WTC11 (cell line): Measurements from ENCODE around the gene NCKAP5. TPM values are rescaled to one million over a fixed set of nuclear protein-coding genes. Genes with fewer than 3 reads are reported as not detected.

Experiments used
- ATAC-seq: fragments of 200-7000 bp; cut with Tn5 transposase; 2 replicates; pipeline ENCODE4 v1.10.0; 2021; ENCODE audit warnings: mild to moderate bottlenecking, moderate library complexity
- CTCF ChIA-PET: fragments of 300-600 bp; sonication (Branson Sonifier 250); formaldehyde crosslinking; loops from one replicate; lab custom pipeline; 2021; ENCODE audit warnings: antibody characterized with exemption; lab: Charles Lee
- POLR2A ChIA-PET: fragments of 350-600 bp; sonication (Branson Sonifier 250); formaldehyde crosslinking; loops from one replicate; lab custom pipeline; 2021; ENCODE audit warnings: antibody characterized with exemption; lab: Charles Lee
- DNase-seq: peaks from one replicate; pipeline ENCODE4 v3.0.0; 2021; ENCODE audit warnings: low spot score
- H3K27ac Mint-ChIP-seq: 2 replicates; pipeline ENCODE4 v1.8.0; 2021; ENCODE audit warnings: mixed read lengths
- H3K27me3 Mint-ChIP-seq: 2 replicates; pipeline ENCODE4 v1.8.0; 2021; ENCODE audit warnings: low read depth, mild to moderate bottlenecking, moderate library complexity, mixed read lengths
- H3K36me3 Mint-ChIP-seq: 2 replicates; pipeline ENCODE4 v1.8.0; 2021; ENCODE audit warnings: mixed read lengths
- H3K4me1 Mint-ChIP-seq: 2 replicates; pipeline ENCODE4 v1.8.0; 2022; ENCODE audit warnings: mixed read lengths
- H3K4me3 Mint-ChIP-seq: 2 replicates; pipeline ENCODE4 v1.8.0; 2021; ENCODE audit warnings: mild to moderate bottlenecking, moderate library complexity, mixed read lengths
- H3K9me3 Mint-ChIP-seq: 2 replicates; pipeline ENCODE4 v1.8.0; 2021; ENCODE audit warnings: mixed read lengths
- GRHL2 ChIP-seq: fragments of 250-450 bp; sonication (Bioruptor Pico); IDR thresholded peaks from 2 replicates; pipeline ENCODE4 v1.8.0; 2022; ENCODE audit warnings: mild to moderate bottlenecking, moderate library complexity; ENCODE audit not compliant: insufficient replicate concordance, severe bottlenecking
- HMGA2 ChIP-seq: fragments of 250-450 bp; sonication (Bioruptor Pico); IDR thresholded peaks from 2 replicates; pipeline ENCODE4 v1.4.0; 2021; ENCODE audit warnings: mild to moderate bottlenecking, moderate library complexity
- IRF2 ChIP-seq: sonication (generic); formaldehyde crosslinking; IDR thresholded peaks from 2 replicates; pipeline ENCODE4 v1.8.0; 2022; ENCODE audit warnings: low read depth, missing genetic modification reagents, borderline replicate concordance
- MXD4 ChIP-seq: fragments of 250-450 bp; sonication (Bioruptor Pico); IDR thresholded peaks from 2 replicates; pipeline ENCODE4 v1.8.0; 2021; ENCODE audit warnings: mild to moderate bottlenecking, moderate library complexity, borderline replicate concordance
- NFYB ChIP-seq: sonication (generic); formaldehyde crosslinking; conservative IDR thresholded peaks from 2 replicates; pipeline ENCODE4 v1.8.0; 2022; ENCODE audit warnings: low read depth, missing genetic modification reagents
- RORB ChIP-seq: fragments of 250-450 bp; sonication (Bioruptor Pico); IDR thresholded peaks from 2 replicates; pipeline ENCODE4 v1.9.0; 2021; ENCODE audit warnings: mild to moderate bottlenecking
- SMAD4 ChIP-seq: sonication (generic); formaldehyde crosslinking; IDR thresholded peaks from 2 replicates; pipeline ENCODE4 v1.8.0; 2022; ENCODE audit warnings: mild to moderate bottlenecking, missing genetic modification reagents
- SP1 ChIP-seq: sonication (generic); formaldehyde crosslinking; conservative IDR thresholded peaks from 2 replicates; pipeline ENCODE4 v1.8.1; 2022; ENCODE audit warnings: missing genetic modification reagents
- TCF7 ChIP-seq: sonication (generic); formaldehyde crosslinking; IDR thresholded peaks from 2 replicates; pipeline ENCODE4 v1.8.0; 2022; ENCODE audit warnings: mild to moderate bottlenecking, low read depth, missing genetic modification reagents, moderate library complexity
- TEAD4 ChIP-seq: sonication (generic); formaldehyde crosslinking; IDR thresholded peaks from 2 replicates; pipeline ENCODE4 v1.8.0; 2022; ENCODE audit warnings: mild to moderate bottlenecking, missing genetic modification reagents
- TP53 ChIP-seq: sonication (generic); formaldehyde crosslinking; IDR thresholded peaks from 2 replicates; pipeline ENCODE4 v1.8.1; 2023; ENCODE audit warnings: mild to moderate bottlenecking, missing genetic modification reagents
- ZBTB21 ChIP-seq: sonication (generic); formaldehyde crosslinking; IDR thresholded peaks from 2 replicates; pipeline ENCODE4 v1.8.1; 2023; ENCODE audit warnings: mild to moderate bottlenecking, missing genetic modification reagents, borderline replicate concordance
- ZNF396 ChIP-seq: fragments of 250-450 bp; sonication (Bioruptor Pico); IDR thresholded peaks from 2 replicates; pipeline ENCODE4 v1.8.0; 2021; ENCODE audit warnings: mild to moderate bottlenecking, moderate library complexity, borderline replicate concordance
- total RNA-seq: library from RNA; stranded (reverse); gene quantifications from 3 replicates; pipeline ENCODE4 v1.2.3, GENCODE V29; 2021
- TF ChIP-seq, protein P1 (sequence below): sonication (generic); formaldehyde crosslinking; IDR thresholded peaks from 2 replicates; pipeline ENCODE4 v1.8.1; 2023; ENCODE audit warnings: mild to moderate bottlenecking, missing genetic modification reagents, moderate library complexity
- TF ChIP-seq, protein P2 (sequence below): sonication (generic); formaldehyde crosslinking; IDR thresholded peaks from 2 replicates; pipeline ENCODE4 v1.8.0; 2022; ENCODE audit warnings: mild to moderate bottlenecking, missing genetic modification reagents
- TF ChIP-seq, protein P3 (sequence below): sonication (generic); formaldehyde crosslinking; IDR thresholded peaks from 2 replicates; pipeline ENCODE4 v1.8.1; 2022; ENCODE audit warnings: mild to moderate bottlenecking, moderate library complexity, missing genetic modification reagents
- TF ChIP-seq, protein P4 (sequence below): sonication (generic); formaldehyde crosslinking; IDR thresholded peaks from 2 replicates; pipeline ENCODE4 v1.8.1; 2023; ENCODE audit warnings: mild to moderate bottlenecking, missing genetic modification reagents
- TF ChIP-seq, protein P5 (sequence below): sonication (generic); formaldehyde crosslinking; IDR thresholded peaks from 2 replicates; pipeline ENCODE4 v1.8.1; 2023; ENCODE audit warnings: mild to moderate bottlenecking, moderate library complexity, missing genetic modification reagents
- TF ChIP-seq, protein P6 (sequence below): sonication (generic); formaldehyde crosslinking; IDR thresholded peaks from 2 replicates; pipeline ENCODE4 v1.8.0; 2023; ENCODE audit warnings: mild to moderate bottlenecking, missing genetic modification reagents
- TF ChIP-seq, protein P7 (sequence below): sonication (generic); formaldehyde crosslinking; IDR thresholded peaks from 2 replicates; pipeline ENCODE4 v1.8.1; 2022; ENCODE audit warnings: missing genetic modification reagents, borderline replicate concordance
- TF ChIP-seq, protein P8 (sequence below): fragments of 250-450 bp; sonication (Bioruptor Pico); IDR thresholded peaks from 2 replicates; pipeline ENCODE4 v1.9.0; 2021; ENCODE audit warnings: moderate library complexity, mild to moderate bottlenecking, inconsistent platforms, borderline replicate concordance
- TF ChIP-seq, protein P9 (sequence below): fragments of 250-450 bp; sonication (Bioruptor Pico); IDR thresholded peaks from 2 replicates; pipeline ENCODE4 v1.9.0; 2021; ENCODE audit warnings: mild to moderate bottlenecking

Gene NCKAP5
- total RNA-seq, 1 experiment from 2014 or later: 0.55 TPM

DNA sequence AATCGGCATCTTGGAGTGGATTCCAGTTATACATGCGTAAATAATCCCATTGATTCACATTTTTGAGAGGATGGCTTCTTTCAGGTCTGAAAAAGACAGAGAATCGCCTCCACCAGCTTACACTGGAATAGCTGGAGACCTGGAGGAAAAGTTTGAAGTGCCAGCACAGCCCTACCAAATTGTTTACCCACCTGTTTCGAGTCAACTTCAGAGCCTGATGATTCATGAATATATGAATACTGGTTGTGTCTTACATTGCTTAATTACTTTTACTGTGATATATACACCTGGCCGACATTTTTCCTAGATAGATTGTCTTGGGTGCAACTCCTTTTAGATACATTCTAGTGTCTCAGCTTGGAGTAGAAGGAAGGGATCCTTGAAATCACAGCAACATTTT is 335 bp upstream of the NCKAP5 start:
- no peaks in the 10 kb centered on the region for H3K27me3 Mint-ChIP-seq
- H3K36me3 Mint-ChIP-seq: no peaks in the 10 kb centered on the region
- TF ChIP-seq IRF2 (CRISPR knock-in tag) (no peak), TP53 (no peak), TCF7 (no peak), SMAD4 (no peak), ZNF396 (CRISPR knock-in tag) (no peak), MXD4 (CRISPR knock-in tag) (no peak), HMGA2 (no peak), SP1 (CRISPR knock-in tag) (no peak), TEAD4 (no peak)
- TF ChIP-seq, protein P1, sequence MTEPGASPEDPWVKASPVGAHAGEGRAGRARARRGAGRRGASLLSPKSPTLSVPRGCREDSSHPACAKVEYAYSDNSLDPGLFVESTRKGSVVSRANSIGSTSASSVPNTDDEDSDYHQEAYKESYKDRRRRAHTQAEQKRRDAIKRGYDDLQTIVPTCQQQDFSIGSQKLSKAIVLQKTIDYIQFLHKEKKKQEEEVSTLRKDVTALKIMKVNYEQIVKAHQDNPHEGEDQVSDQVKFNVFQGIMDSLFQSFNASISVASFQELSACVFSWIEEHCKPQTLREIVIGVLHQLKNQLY (CRISPR knock-in tag): no peak
- TF ChIP-seq, protein P2, sequence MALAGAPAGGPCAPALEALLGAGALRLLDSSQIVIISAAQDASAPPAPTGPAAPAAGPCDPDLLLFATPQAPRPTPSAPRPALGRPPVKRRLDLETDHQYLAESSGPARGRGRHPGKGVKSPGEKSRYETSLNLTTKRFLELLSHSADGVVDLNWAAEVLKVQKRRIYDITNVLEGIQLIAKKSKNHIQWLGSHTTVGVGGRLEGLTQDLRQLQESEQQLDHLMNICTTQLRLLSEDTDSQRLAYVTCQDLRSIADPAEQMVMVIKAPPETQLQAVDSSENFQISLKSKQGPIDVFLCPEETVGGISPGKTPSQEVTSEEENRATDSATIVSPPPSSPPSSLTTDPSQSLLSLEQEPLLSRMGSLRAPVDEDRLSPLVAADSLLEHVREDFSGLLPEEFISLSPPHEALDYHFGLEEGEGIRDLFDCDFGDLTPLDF (CRISPR knock-in tag): no peak
- TF ChIP-seq, protein P3, sequence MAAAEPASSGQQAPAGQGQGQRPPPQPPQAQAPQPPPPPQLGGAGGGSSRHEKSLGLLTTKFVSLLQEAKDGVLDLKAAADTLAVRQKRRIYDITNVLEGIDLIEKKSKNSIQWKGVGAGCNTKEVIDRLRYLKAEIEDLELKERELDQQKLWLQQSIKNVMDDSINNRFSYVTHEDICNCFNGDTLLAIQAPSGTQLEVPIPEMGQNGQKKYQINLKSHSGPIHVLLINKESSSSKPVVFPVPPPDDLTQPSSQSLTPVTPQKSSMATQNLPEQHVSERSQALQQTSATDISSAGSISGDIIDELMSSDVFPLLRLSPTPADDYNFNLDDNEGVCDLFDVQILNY: no peak
- TF ChIP-seq, protein P4, sequence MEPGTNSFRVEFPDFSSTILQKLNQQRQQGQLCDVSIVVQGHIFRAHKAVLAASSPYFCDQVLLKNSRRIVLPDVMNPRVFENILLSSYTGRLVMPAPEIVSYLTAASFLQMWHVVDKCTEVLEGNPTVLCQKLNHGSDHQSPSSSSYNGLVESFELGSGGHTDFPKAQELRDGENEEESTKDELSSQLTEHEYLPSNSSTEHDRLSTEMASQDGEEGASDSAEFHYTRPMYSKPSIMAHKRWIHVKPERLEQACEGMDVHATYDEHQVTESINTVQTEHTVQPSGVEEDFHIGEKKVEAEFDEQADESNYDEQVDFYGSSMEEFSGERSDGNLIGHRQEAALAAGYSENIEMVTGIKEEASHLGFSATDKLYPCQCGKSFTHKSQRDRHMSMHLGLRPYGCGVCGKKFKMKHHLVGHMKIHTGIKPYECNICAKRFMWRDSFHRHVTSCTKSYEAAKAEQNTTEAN (CRISPR knock-in tag): no peak
- TF ChIP-seq, protein P5, sequence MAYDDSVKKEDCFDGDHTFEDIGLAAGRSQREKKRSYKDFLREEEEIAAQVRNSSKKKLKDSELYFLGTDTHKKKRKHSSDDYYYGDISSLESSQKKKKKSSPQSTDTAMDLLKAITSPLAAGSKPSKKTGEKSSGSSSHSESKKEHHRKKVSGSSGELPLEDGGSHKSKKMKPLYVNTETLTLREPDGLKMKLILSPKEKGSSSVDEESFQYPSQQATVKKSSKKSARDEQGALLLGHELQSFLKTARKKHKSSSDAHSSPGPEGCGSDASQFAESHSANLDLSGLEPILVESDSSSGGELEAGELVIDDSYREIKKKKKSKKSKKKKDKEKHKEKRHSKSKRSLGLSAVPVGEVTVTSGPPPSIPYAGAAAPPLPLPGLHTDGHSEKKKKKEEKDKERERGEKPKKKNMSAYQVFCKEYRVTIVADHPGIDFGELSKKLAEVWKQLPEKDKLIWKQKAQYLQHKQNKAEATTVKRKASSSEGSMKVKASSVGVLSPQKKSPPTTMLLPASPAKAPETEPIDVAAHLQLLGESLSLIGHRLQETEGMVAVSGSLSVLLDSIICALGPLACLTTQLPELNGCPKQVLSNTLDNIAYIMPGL (CRISPR knock-in tag): no peak
- CTCF ChIA-PET: interaction anchor here (0.9 to 2.0 kb wide), 5 partner anchors 13 to 275 kb away, joined by 3 to 12 read pairs (median 4); no protein-coding TSS in a partner anchor
- 0 out of 2 replicates have a peak overlapping the region, but pooled peaks have one; percentile 27 for H3K4me3 Mint-ChIP-seq
- DNase-seq: no peak
- no peak overlapping the region for H3K27ac Mint-ChIP-seq
- ATAC-seq: no peak
- peaks cover 64% of the 10 kb centered on the region for H3K4me1 Mint-ChIP-seq
- H3K9me3 Mint-ChIP-seq: no peaks in the 10 kb centered on the region
- POLR2A ChIA-PET: no interaction called here

DNA sequence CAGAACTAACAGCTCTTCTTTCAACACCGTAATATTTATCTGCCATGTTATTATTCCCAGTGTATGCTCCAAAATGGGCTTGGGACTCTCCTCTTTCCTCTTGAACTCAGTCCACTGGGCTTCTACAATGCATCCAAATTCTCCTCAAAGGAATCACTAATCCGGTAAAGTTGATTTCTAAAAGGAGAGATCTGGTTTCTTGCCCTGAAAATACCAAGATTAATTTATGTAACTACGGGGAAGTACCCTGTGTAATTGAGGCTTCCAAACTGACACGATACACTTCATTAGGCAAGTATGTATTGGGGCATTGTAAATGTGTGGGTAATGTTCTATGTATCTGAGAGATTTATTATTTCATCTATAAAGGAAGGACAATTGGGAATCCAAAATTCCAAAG is 5.7 kb downstream of the NCKAP5 start:
- TF ChIP-seq, protein P6, sequence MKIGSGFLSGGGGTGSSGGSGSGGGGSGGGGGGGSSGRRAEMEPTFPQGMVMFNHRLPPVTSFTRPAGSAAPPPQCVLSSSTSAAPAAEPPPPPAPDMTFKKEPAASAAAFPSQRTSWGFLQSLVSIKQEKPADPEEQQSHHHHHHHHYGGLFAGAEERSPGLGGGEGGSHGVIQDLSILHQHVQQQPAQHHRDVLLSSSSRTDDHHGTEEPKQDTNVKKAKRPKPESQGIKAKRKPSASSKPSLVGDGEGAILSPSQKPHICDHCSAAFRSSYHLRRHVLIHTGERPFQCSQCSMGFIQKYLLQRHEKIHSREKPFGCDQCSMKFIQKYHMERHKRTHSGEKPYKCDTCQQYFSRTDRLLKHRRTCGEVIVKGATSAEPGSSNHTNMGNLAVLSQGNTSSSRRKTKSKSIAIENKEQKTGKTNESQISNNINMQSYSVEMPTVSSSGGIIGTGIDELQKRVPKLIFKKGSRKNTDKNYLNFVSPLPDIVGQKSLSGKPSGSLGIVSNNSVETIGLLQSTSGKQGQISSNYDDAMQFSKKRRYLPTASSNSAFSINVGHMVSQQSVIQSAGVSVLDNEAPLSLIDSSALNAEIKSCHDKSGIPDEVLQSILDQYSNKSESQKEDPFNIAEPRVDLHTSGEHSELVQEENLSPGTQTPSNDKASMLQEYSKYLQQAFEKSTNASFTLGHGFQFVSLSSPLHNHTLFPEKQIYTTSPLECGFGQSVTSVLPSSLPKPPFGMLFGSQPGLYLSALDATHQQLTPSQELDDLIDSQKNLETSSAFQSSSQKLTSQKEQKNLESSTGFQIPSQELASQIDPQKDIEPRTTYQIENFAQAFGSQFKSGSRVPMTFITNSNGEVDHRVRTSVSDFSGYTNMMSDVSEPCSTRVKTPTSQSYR (CRISPR knock-in tag): no peak
- TF ChIP-seq, protein P7, sequence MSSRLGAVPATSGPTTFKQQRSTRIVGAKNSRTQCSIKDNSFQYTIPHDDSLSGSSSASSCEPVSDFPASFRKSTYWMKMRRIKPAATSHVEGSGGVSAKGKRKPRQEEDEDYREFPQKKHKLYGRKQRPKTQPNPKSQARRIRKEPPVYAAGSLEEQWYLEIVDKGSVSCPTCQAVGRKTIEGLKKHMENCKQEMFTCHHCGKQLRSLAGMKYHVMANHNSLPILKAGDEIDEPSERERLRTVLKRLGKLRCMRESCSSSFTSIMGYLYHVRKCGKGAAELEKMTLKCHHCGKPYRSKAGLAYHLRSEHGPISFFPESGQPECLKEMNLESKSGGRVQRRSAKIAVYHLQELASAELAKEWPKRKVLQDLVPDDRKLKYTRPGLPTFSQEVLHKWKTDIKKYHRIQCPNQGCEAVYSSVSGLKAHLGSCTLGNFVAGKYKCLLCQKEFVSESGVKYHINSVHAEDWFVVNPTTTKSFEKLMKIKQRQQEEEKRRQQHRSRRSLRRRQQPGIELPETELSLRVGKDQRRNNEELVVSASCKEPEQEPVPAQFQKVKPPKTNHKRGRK (CRISPR knock-in tag): no peak
- no peak for TF ChIP-seq ZBTB21
- TF ChIP-seq GRHL2: no peak
- TF ChIP-seq RORB (CRISPR knock-in tag): no peak
- no peak for TF ChIP-seq NFYB
- TF ChIP-seq, protein P8, sequence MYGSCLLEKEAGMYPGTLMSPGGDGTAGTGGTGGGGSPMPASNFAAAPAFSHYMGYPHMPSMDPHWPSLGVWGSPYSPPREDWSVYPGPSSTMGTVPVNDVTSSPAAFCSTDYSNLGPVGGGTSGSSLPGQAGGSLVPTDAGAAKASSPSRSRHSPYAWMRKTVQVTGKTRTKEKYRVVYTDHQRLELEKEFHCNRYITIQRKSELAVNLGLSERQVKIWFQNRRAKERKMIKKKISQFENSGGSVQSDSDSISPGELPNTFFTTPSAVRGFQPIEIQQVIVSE (CRISPR knock-in tag): no peak
- TF ChIP-seq, protein P5 (CRISPR knock-in tag): no peak
- TF ChIP-seq, protein P9, sequence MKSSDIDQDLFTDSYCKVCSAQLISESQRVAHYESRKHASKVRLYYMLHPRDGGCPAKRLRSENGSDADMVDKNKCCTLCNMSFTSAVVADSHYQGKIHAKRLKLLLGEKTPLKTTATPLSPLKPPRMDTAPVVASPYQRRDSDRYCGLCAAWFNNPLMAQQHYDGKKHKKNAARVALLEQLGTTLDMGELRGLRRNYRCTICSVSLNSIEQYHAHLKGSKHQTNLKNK (CRISPR knock-in tag): no peak
- TF ChIP-seq, all 79 proteins: peak for 0
- Mint-ChIP-seq H3K4me3 (no peak overlapping the region), H3K4me1 (peaks cover 8% of the 10 kb centered on the region), H3K36me3 (no peaks in the 10 kb centered on the region), H3K27ac (no peak overlapping the region), H3K9me3 (no peaks in the 10 kb centered on the region), H3K27me3 (no peaks in the 10 kb centered on the region)
- DNase-seq (no peak), ATAC-seq (no peak)
- CTCF ChIA-PET: no interaction called here
- POLR2A ChIA-PET: no interaction called here
